Neuronal stem cell (in vitro differentiated cells): ENCODE measurements around the gene ADGRG6.

ENCODE experiments used
- DNase-seq: peaks from one replicate; pipeline ENCODE4 v3.0.0-alpha.2; 2013; ENCODE audit warnings: low spot score
- H2AFZ ChIP-seq: one replicate; pipeline ENCODE4 v1.6.1; 2013; ENCODE audit warnings: mild to moderate bottlenecking, low read length, inconsistent platforms
- H2AK5ac ChIP-seq: 2 replicates; pipeline ENCODE4 v1.6.1; 2013; ENCODE audit warnings: low read depth, mild to moderate bottlenecking, inconsistent platforms, low read length, moderate library complexity, mixed read lengths
- H2BK120ac ChIP-seq: 2 replicates; pipeline ENCODE4 v1.6.1; 2013; ENCODE audit warnings: low read depth, mild to moderate bottlenecking, inconsistent platforms, low read length, moderate library complexity, mixed read lengths
- H2BK12ac ChIP-seq: one replicate; pipeline ENCODE4 v1.6.1; 2013; ENCODE audit warnings: low read length, inconsistent platforms
- H2BK15ac ChIP-seq: 2 replicates; pipeline ENCODE4 v1.6.1; 2013; ENCODE audit warnings: mild to moderate bottlenecking, low read length, inconsistent platforms, mixed read lengths
- H2BK5ac ChIP-seq: one replicate; pipeline ENCODE4 v1.6.1; 2013; ENCODE audit warnings: inconsistent platforms, mild to moderate bottlenecking, low read length, moderate library complexity
- H3K14ac ChIP-seq: one replicate; pipeline ENCODE4 v1.6.1; 2013; ENCODE audit warnings: low read length, inconsistent platforms
- H3K18ac ChIP-seq: 2 replicates; pipeline ENCODE4 v1.6.1; 2013; ENCODE audit warnings: low read length, inconsistent platforms
- H3K23ac ChIP-seq: 2 replicates; pipeline ENCODE4 v1.6.1; 2013; ENCODE audit warnings: low read depth, mild to moderate bottlenecking, mixed read lengths, low read length, inconsistent platforms; ENCODE audit not compliant: poor library complexity
- H3K27ac ChIP-seq: replicated peaks from 3 replicates; pipeline ENCODE4 v1.5.1; 2013; ENCODE audit warnings: low read length, inconsistent platforms
- H3K27me3 ChIP-seq, 3 experiments: 2 replicates each; pipeline ENCODE4 v1.6.1; 2013; ENCODE audit warnings: low read length in 3 of 3, mild to moderate bottlenecking in 2 of 3, inconsistent platforms in 1 of 3, low read depth in 1 of 3, mixed read lengths in 1 of 3, moderate library complexity in 1 of 3; ENCODE audit not compliant: control insufficient read depth in 3 of 3, insufficient read depth in 3 of 3
- H3K36me3 ChIP-seq, 2 donors: replicated peaks in 1 of 2; 2 replicates each; pipeline ENCODE4 v1.6.1; 2013; ENCODE audit warnings: low read length in 2 of 2; ENCODE audit not compliant: control insufficient read depth in 2 of 2, insufficient read depth in 2 of 2
- H3K4ac ChIP-seq: 2 replicates; pipeline ENCODE4 v1.6.1; 2013; ENCODE audit warnings: inconsistent platforms, mild to moderate bottlenecking, low read length, moderate library complexity
- H3K4me1 ChIP-seq, 2 donors: 1 replicate in 1 of 2; 2 replicates in 1 of 2; pipeline ENCODE4 v1.6.1; 2013; ENCODE audit warnings: low read length in 2 of 2, low read depth in 1 of 2; ENCODE audit not compliant: control insufficient read depth in 2 of 2, insufficient read depth in 1 of 2
- H3K4me2 ChIP-seq: one replicate; pipeline ENCODE4 v1.6.1; 2013; ENCODE audit warnings: mild to moderate bottlenecking, low read length, inconsistent platforms; ENCODE audit not compliant: insufficient read depth, poor library complexity, severe bottlenecking
- H3K4me3 ChIP-seq, 2 donors: 2 replicates each; pipeline ENCODE4 v1.5.1; 2013; ENCODE audit warnings: low read length in 2 of 2, mild to moderate bottlenecking in 2 of 2, inconsistent platforms in 1 of 2, moderate library complexity in 1 of 2
- H3K79me1 ChIP-seq: one replicate; pipeline ENCODE4 v1.6.1; 2013; ENCODE audit warnings: low read depth, mild to moderate bottlenecking, inconsistent platforms, low read length, moderate library complexity
- H3K9ac ChIP-seq: one replicate; pipeline ENCODE4 v1.6.1; 2013; ENCODE audit warnings: mild to moderate bottlenecking, low read depth, low read length, inconsistent platforms; ENCODE audit not compliant: poor library complexity
- H3K9me3 ChIP-seq, 2 donors: replicated peaks in 1 of 2; 2 replicates each; pipeline versions ENCODE3 to v1.6.1; 2013; ENCODE audit warnings: low read length in 2 of 2, mild to moderate bottlenecking in 2 of 2, inconsistent platforms in 1 of 2, low read depth in 1 of 2, mixed read lengths in 1 of 2, moderate library complexity in 1 of 2; ENCODE audit not compliant: control insufficient read depth in 2 of 2, insufficient read depth in 1 of 2
- H4K8ac ChIP-seq: one replicate; pipeline ENCODE4 v1.6.1; 2013; ENCODE audit warnings: low read depth, mild to moderate bottlenecking, inconsistent platforms, low read length, moderate library complexity
- H4K91ac ChIP-seq: one replicate; pipeline ENCODE4 v1.6.1; 2013; ENCODE audit warnings: low read length, low read depth, mild to moderate bottlenecking, inconsistent platforms; ENCODE audit not compliant: poor library complexity
- WGBS, 2 donors: extraction: QIAGEN DNeasy Blood & Tissue Kit; methylation state at CpG; one replicate each; pipeline ENCODE4 v1.1.7; 2013; ENCODE audit warnings: missing lambda C conversion rate in 2 of 2, mixed read lengths in 1 of 2; ENCODE audit not compliant: insufficient read length in 2 of 2, insufficient replicate concordance in 1 of 2; ENCODE audit errors: extremely low coverage in 2 of 2; 5-methylcytosine and 5-hydroxymethylcytosine counted together

The ADGRG6 gene

GRCh38 chr6:142302421-142303175 lies 791 bp downstream of the ADGRG6 start:
- no peak overlapping the region for H3K27ac ChIP-seq
- no peak overlapping the region for H4K91ac ChIP-seq
- no peak overlapping the region for H2BK15ac ChIP-seq
- no peak for DNase-seq
- peak overlapping the region in 1 of 2 donors; percentile 65 for H3K4me3 ChIP-seq
- H3K4ac ChIP-seq: no peak overlapping the region
- peaks cover 0 to 14% (median 0%) of the 10 kb centered on the region in 3 experiments for H3K27me3 ChIP-seq
- no peak overlapping the region for H3K4me2 ChIP-seq
- no peak overlapping the region for H2AK5ac ChIP-seq
- peak overlapping the region; percentile 98 for H2AFZ ChIP-seq
- H3K9me3 ChIP-seq: no peaks in the 10 kb centered on the region
- no peak overlapping the region for H3K18ac ChIP-seq
- no peak overlapping the region for H2BK5ac ChIP-seq
- H3K36me3 ChIP-seq: no peaks in the 10 kb centered on the region
- H2BK12ac ChIP-seq: no peak overlapping the region
- H4K8ac ChIP-seq: no peak overlapping the region
- H3K14ac ChIP-seq: no peak overlapping the region
- no peaks in the 10 kb centered on the region for H3K79me1 ChIP-seq
- H3K23ac ChIP-seq: no peak overlapping the region
- no CpG with 5 or more reads among the region's 18 CpGs for WGBS, 2 donors
- peaks cover 1 to 7% of the 10 kb centered on the region in 2 donors for H3K4me1 ChIP-seq
- no peak overlapping the region for H3K9ac ChIP-seq
- no peak overlapping the region for H2BK120ac ChIP-seq

- Histone ChIP-seq H3K4me3 (no peak overlapping the region), H3K9me3 (no peaks in the 10 kb centered on the region), H3K9ac (no peak overlapping the region), H3K27me3 (peaks cover 0 to 14% (median 0%) of the 10 kb centered on the region in 3 experiments), H4K8ac (no peak overlapping the region), H3K4ac (no peak overlapping the region), H4K91ac (no peak overlapping the region), H3K79me1 (no peaks in the 10 kb centered on the region), H3K18ac (no peak overlapping the region), H3K36me3 (no peaks in the 10 kb centered on the region), H2BK120ac (no peak overlapping the region), H2AFZ (no peak overlapping the region), H3K4me1 (peaks cover 1 to 3% of the 10 kb centered on the region in 2 donors), H2AK5ac (no peak overlapping the region), H2BK15ac (no peak overlapping the region), H3K23ac (no peak overlapping the region), H2BK5ac (no peak overlapping the region), H3K14ac (no peak overlapping the region), H3K27ac (no peak overlapping the region), H2BK12ac (no peak overlapping the region), H3K4me2 (no peak overlapping the region)
- no peak for DNase-seq
- no CpG with 5 or more reads among the region's 2 CpGs for WGBS, 2 donors
Observed at GRCh38 chr6:142303176-142303533, 1.3 kb downstream of the ADGRG6 start.

GRCh38 chr6:142304241-142304640 lies 2.4 kb downstream of the ADGRG6 start:
- Histone ChIP-seq H2AK5ac (no peak overlapping the region), H4K8ac (no peak overlapping the region), H3K9ac (no peak overlapping the region), H3K4ac (no peak overlapping the region), H3K18ac (no peak overlapping the region), H2BK120ac (no peak overlapping the region), H3K27ac (no peak overlapping the region), H2AFZ (no peak overlapping the region), H3K14ac (no peak overlapping the region), H3K4me1 (peaks cover 0 to 1% of the 10 kb centered on the region in 2 donors), H3K27me3 (peaks cover 0 to 14% (median 0%) of the 10 kb centered on the region in 3 experiments), H3K9me3 (no peaks in the 10 kb centered on the region), H3K4me3 (no peak overlapping the region), H3K79me1 (no peaks in the 10 kb centered on the region), H2BK5ac (no peak overlapping the region), H2BK15ac (no peak overlapping the region), H3K23ac (no peak overlapping the region), H2BK12ac (no peak overlapping the region), H4K91ac (no peak overlapping the region), H3K36me3 (no peaks in the 10 kb centered on the region), H3K4me2 (no peak overlapping the region)
- DNase-seq: no peak
- no CpG with 5 or more reads among the region's 2 CpGs for WGBS, 2 donors

GRCh38 chr6:142306736-142307135 lies 4.9 kb downstream of the ADGRG6 start:
- H2BK5ac ChIP-seq: no peak overlapping the region
- no peak overlapping the region for H2AK5ac ChIP-seq
- H3K36me3 ChIP-seq: no peaks in the 10 kb centered on the region
- no peak for DNase-seq
- no peaks in the 10 kb centered on the region for H3K79me1 ChIP-seq
- H4K91ac ChIP-seq: no peak overlapping the region
- H3K9me3 ChIP-seq: no peaks in the 10 kb centered on the region
- no peak overlapping the region for H3K18ac ChIP-seq
- no peak overlapping the region for H3K4me2 ChIP-seq
- peaks cover 0 to 11% (median 0%) of the 10 kb centered on the region in 3 experiments for H3K27me3 ChIP-seq
- H3K4me3 ChIP-seq: no peak overlapping the region
- H3K27ac ChIP-seq: no peak overlapping the region
- H2BK15ac ChIP-seq: no peak overlapping the region
- WGBS, 2 donors: no CpG with 5 or more reads among the region's 1 CpG
- H2BK12ac ChIP-seq: no peak overlapping the region
- H3K23ac ChIP-seq: no peak overlapping the region
- H3K4me1 ChIP-seq: no peaks in the 10 kb centered on the region
- H3K9ac ChIP-seq: no peak overlapping the region
- H2AFZ ChIP-seq: no peak overlapping the region
- H4K8ac ChIP-seq: no peak overlapping the region
- H2BK120ac ChIP-seq: no peak overlapping the region
- no peak overlapping the region for H3K4ac ChIP-seq
- no peak overlapping the region for H3K14ac ChIP-seq
